Activated naive CD8-positive, alpha-beta T cell treated with anti-CD3 and anti-CD28 coated beads for 36 hours (primary cell): ENCODE results near the gene OR2AT4. TPM values are rescaled to one million over a fixed set of nuclear protein-coding genes. Genes with fewer than 3 reads are reported as not detected.

ENCODE experiments used
- DNase-seq: peaks from one replicate; pipeline ENCODE4 v3.0.0; 2021
- H3K27ac Mint-ChIP-seq: one replicate; pipeline ENCODE4 v1.8.0; 2022; ENCODE audit warnings: mild to moderate bottlenecking, moderate library complexity, mixed read lengths
- H3K27me3 Mint-ChIP-seq: one replicate; pipeline ENCODE4 v1.8.0; 2022; ENCODE audit warnings: mild to moderate bottlenecking, mixed read lengths
- H3K36me3 Mint-ChIP-seq: one replicate; pipeline ENCODE4 v1.8.0; 2021; ENCODE audit warnings: mild to moderate bottlenecking, mixed read lengths
- H3K4me1 Mint-ChIP-seq: one replicate; pipeline ENCODE4 v1.8.0; 2021; ENCODE audit warnings: mixed read lengths
- H3K4me3 Mint-ChIP-seq: one replicate; pipeline ENCODE4 v1.8.0; 2022; ENCODE audit warnings: mild to moderate bottlenecking, moderate library complexity, mixed read lengths
- H3K9me3 Mint-ChIP-seq: one replicate; pipeline ENCODE4 v1.8.0; 2022; ENCODE audit warnings: mixed read lengths
- total RNA-seq, 2 experiments: library from RNA; stranded (reverse); gene quantifications; one replicate each; pipeline ENCODE4 v1.2.3, GENCODE V29; 2021

OR2AT4 gene
- total RNA-seq, 2 experiments from 2014 or later = not detected

DNA sequence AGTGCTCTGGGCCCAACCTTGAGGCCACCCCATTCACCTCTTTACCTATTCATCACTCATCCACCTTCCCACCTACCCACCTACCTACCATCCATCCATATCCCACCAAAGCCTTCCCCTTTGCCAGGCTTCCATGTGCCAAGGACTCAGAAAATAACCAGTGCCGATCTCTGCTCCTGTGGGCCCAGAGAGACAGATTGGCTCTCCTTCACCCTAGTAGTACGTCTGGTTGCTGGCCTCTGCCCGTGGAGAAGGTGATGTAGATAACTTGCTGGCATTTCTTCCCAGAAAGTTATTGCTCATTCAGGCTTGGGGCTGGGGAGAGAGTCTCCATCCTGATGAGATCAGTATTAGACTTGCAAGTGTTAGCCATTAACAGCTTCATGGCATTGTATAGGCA, 62.8 kb downstream of the OR2AT4 start:
- Mint-ChIP-seq H3K27me3 (no peaks in the 10 kb centered on the region), H3K4me1 (peaks cover 3% of the 10 kb centered on the region), H3K36me3 (no peaks in the 10 kb centered on the region), H3K9me3 (no peaks in the 10 kb centered on the region), H3K27ac (no peak overlapping the region), H3K4me3 (no peak overlapping the region)
- no peak for DNase-seq

DNA sequence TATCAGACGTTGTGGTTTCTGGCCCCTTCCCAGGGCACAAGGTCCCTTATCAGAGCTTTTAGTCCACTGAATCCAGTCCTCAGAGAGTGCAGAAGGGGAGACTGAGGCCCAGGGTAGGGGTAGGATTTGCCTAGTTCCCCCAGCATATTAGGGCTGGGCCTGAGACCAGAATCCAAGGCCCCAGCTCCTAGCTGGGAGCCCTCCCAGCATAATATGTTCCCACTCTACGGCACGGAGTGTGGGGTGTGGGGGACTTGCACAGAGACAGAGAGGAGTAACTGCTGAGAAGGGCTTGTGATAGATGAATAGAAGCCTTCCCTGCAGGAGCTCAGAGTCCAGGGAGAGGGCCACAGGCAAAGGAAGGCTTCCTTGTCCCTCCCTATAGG, 64.1 kb downstream of the OR2AT4 start:
- H3K27ac Mint-ChIP-seq = no peak overlapping the region
- H3K4me3 Mint-ChIP-seq = no peak overlapping the region
- no peaks in the 10 kb centered on the region for H3K9me3 Mint-ChIP-seq
- H3K4me1 Mint-ChIP-seq = peaks cover 3% of the 10 kb centered on the region
- DNase-seq = no peak
- H3K36me3 Mint-ChIP-seq = no peaks in the 10 kb centered on the region
- H3K27me3 Mint-ChIP-seq = no peaks in the 10 kb centered on the region

DNA sequence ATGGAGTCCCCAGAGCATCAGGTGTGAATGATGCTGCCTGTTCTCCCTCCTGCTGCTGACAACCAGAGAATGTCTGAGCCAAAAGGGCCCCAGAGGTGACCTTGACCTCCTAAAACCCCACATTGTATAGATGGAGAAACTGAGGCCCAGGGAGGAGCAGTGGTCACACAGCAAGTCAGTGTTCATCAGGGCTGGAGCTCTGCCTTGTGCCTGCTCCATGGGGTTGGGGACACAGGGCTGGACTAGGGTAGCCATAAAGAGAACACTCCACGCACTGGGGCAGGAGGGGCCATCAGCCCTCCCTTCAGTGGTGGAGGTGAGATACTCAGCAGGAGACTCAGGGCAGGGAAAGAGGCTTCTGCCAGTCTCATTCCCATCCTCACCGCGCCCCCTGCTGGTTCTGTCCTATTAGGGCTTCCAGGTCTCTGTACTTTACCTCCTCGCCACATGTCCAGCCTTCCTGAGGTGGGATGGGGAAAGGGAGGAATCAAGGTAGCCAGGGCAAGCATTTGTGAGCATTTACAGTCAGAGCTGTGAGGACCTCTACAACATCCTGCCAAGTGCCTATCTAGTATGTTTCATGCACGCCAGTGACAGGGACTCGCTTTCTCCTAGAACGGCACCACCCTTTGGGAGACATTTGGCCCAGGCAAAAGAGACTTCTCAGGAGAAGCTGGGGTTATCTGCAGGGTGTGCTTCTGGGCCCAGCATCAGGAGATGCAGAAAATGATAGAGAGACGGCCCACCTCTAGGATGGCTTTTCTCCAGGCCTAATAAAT, 64.7 kb downstream of the OR2AT4 start:
- H3K36me3 Mint-ChIP-seq = no peaks in the 10 kb centered on the region
- no peak overlapping the region for H3K27ac Mint-ChIP-seq
- no peak overlapping the region for H3K4me3 Mint-ChIP-seq
- peaks cover 3% of the 10 kb centered on the region for H3K4me1 Mint-ChIP-seq
- H3K27me3 Mint-ChIP-seq = no peaks in the 10 kb centered on the region
- peak; percentile 47 for DNase-seq
- H3K9me3 Mint-ChIP-seq = no peaks in the 10 kb centered on the region

Other genes starting within 250 kb of the OR2AT4 start
- 10 to 100 TPM; 23.7 to 25.2 TPM for gene XRRA1, start 147.8 kb downstream of the OR2AT4 start, total RNA-seq
- gene SPCS2, start 147.6 kb downstream of the OR2AT4 start, total RNA-seq = 100 to 1,000 TPM; 137 to 139 TPM
- 10 to 100 TPM; 13.0 to 13.1 TPM for gene NEU3, start 107.9 kb downstream of the OR2AT4 start, total RNA-seq
- not detected for gene SLCO2B1, start 54.2 kb upstream of the OR2AT4 start, total RNA-seq
- gene TPBGL, start 143.9 kb upstream of the OR2AT4 start, total RNA-seq = under 1 TPM; 0.20 to 0.45 TPM